GM04503 (cell line): ENCODE measurements around the gene CAND2.
A peak's percentile ranks its signal among the peaks of the same experiment; 100 is the strongest.
"Not testable (repeated sequence)": the region's sequence is repeated elsewhere in the genome, so short reads cannot be mapped to it uniquely, and the experiment has no call there.

Experiments used
- DNase-seq: peaks from one replicate; pipeline ENCODE4 v3.0.0-alpha.2; 2012; ENCODE audit warnings: low read depth

Gene CAND2

DNA sequence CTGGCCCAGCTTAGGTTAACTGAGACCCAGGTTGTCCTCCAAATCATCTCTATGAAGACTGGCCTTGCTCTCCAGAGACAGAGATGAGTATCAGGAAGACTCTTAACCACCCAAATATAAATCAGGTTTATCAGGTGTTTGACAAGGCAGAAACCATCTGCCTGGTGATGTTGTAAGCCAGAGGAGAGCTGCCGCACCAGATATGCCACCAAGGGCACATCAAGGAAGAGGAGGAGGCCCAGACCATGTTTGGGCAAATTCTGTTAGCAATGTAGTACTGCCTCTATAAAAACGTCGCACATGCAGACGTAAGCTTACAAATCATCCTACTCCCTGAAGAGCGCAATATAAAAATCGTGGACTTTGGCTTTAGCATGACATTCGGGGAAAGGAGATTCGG, 65.9 kb downstream of the CAND2 start:
- DNase-seq: no peak

DNA sequence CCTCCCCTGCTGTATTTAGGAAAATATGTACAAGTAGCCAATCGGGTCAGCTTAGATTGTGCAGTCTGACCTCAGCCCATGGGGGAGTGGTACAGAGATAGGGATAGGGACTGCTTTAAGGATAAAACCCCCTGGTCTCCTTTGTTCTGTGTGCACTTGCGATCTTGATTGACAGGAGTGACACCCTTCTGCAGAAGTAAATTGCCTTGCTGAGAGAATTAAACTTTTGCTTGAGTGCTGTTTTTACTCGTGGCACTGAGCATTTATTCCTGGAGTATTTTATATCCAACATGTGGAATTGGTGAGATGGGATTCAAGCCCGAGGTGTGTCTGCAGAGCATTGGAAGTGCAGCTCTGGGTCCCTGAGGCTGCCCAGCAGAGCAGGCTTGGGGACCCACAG, 68.8 kb downstream of the CAND2 start:
- DNase-seq: no peak

GRCh38 chr3:12866836-12867235, 70.4 kb downstream of the CAND2 start:
- no peak for DNase-seq

GRCh38 chr3:12868039-12869034, 71.9 kb downstream of the CAND2 start:
- DNase-seq: peak; percentile 36

- no peak for DNase-seq
Observed at GRCh38 chr3:12869035-12869621, 72.6 kb downstream of the CAND2 start.

- DNase-seq: peak; percentile 17
Observed at GRCh38 chr3:12870942-12871341, 74.5 kb downstream of the CAND2 start.

- DNase-seq: no peak
Observed at GRCh38 chr3:12871404-12871983, 75.0 kb downstream of the CAND2 start.

DNA sequence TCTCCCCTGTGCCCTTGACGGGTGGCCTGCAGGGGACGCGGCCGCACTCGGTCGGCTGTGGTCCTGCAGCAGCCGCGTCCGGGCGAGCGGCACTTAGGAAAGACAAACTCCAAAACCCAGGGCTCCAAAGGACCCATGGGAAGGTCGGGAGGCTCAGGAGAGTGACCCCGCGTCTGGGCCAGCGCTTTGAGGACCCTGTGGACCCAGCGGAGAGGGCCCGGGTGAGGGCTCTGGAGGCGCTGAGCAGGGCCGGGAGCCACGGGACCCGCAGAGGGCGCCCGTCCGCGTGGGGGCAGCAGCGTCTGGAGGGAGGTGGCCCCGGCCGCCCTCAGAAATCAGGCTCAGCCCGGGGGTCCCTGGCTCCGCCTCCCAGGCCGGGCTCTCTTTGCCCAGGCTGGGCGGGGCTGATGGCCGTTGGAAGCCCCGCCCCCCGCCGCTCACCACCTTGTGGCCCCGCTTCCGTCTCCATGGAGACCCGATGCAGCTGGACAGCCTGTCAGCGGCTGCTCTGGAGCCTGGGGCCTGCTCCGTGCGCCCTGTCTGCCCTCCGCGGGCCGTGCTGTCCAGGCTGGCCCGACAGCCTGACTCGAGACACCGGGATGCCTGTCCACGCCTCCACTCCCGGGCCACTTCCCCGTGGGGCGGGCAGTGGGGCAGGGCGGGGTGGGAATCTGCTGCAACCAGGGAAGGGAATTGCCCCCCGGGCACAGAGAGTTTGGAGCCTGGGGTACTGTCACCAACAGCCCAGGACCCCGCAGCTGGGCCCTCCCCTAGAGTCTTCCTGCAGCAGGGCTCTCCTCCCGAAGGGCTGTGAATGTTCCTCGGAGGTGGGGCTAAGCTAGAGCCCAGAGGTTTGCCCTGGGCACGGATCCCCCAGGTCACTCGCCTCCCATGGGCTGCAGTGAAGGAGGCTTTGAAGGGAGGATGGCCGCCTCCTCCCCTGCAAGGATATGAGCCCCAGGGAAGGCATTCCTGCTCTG, 79.7 kb downstream of the CAND2 start:
- no peak for DNase-seq

DNA sequence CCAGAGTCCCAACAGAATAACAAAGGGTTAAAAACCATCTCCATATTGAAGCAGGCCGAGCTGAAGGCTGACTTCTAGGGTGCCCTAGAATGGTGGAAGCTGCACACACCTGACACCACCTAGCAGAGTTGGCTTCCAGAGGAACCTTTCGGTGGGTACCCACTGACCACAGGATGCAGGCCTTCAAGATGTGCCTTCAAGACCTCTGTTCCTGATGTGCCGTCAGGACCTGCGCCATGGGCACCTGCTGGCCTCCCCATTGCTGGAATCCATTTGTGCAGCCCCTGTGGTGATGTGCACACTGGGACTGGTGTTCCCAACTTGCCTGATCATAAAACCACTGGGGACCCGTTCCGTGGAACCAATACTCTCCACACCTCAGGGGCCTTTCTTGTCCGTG, 80.6 kb downstream of the CAND2 start:
- DNase-seq: no peak

DNA sequence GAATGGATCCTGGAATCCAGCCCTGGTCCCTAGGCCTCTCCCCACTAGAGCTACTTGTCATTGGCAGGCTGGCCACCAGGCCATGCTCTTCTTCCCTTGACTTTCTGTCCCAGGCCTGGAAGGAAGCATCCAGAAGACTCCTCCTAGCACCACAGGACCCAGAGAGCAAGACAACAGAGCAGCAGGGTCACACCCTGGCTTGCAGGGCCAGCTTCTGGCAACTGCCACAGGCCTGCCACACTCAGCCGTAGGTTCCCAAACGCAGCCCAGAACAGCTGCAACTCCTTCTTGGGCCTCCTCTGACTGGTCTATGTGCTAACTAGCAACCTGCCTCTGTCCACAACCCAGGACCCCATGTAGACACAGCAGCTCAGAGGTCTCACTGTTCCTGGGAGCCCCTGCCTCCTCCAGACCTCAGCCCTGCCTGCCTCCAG, 81.7 kb downstream of the CAND2 start:
- DNase-seq: no peak

GRCh38 chr3:12878758-12879157, 82.3 kb downstream of the CAND2 start:
- DNase-seq: not testable (repeated sequence)

- DNase-seq: no peak
Observed at GRCh38 chr3:12879191-12879815, 82.8 kb downstream of the CAND2 start.

- DNase-seq: not testable (repeated sequence)
Observed at GRCh38 chr3:12881858-12882257, 85.4 kb downstream of the CAND2 start.

GRCh38 chr3:12882336-12883310, 86.1 kb downstream of the CAND2 start:
- no peak for DNase-seq

GRCh38 chr3:12884186-12884680, 87.8 kb downstream of the CAND2 start:
- DNase-seq: peak; percentile 11
